ENCODE measurements around the gene PIK3R4.

The PIK3R4 gene

GRCh38 chr3:130636480-130637234 is 110.0 kb downstream of the PIK3R4 start:
- peak overlapping the region in 1 of 3 experiments; percentile 47 for H3K27ac Mint-ChIP-seq
- TF ChIP-seq CTCF (IDR thresholded peaks at IDR 0.05; ENCODE audit: unreplicated experiment in 3 of 3): no peak
- H3K4me1 Mint-ChIP-seq: peaks cover 11% of the 10 kb centered on the region
- no peaks in the 10 kb centered on the region for H3K36me3 Mint-ChIP-seq (ENCODE audit: low read depth)
- H3K9me3 Mint-ChIP-seq: no peaks in the 10 kb centered on the region
- no peak overlapping the region for H3K4me3 Mint-ChIP-seq
- H3K27me3 Mint-ChIP-seq (ENCODE audit: low read depth): no peaks in the 10 kb centered on the region

- Mint-ChIP-seq H3K4me1 (peaks cover 11% of the 10 kb centered on the region), H3K27me3 (ENCODE audit: low read depth) (no peaks in the 10 kb centered on the region), H3K36me3 (ENCODE audit: low read depth) (no peaks in the 10 kb centered on the region), H3K4me3 (no peak overlapping the region), H3K27ac (no peak overlapping the region), H3K9me3 (no peaks in the 10 kb centered on the region)
- no peak for TF ChIP-seq CTCF (IDR thresholded peaks at IDR 0.05; ENCODE audit: unreplicated experiment in 3 of 3)
Measured at GRCh38 chr3:130635978-130636377, 110.7 kb downstream of the PIK3R4 start.

- Mint-ChIP-seq H3K27ac (no peak overlapping the region), H3K4me3 (no peak overlapping the region), H3K4me1 (peaks cover 11% of the 10 kb centered on the region), H3K9me3 (no peaks in the 10 kb centered on the region), H3K27me3 (ENCODE audit: low read depth) (no peaks in the 10 kb centered on the region), H3K36me3 (ENCODE audit: low read depth) (no peaks in the 10 kb centered on the region)
- no peak for TF ChIP-seq CTCF (IDR thresholded peaks at IDR 0.05; ENCODE audit: unreplicated experiment in 3 of 3)
Measured at GRCh38 chr3:130635285-130635684, 111.3 kb downstream of the PIK3R4 start.
